HEK293 (cell line): ENCODE measurements around the gene ADAMTS4.

Source experiments
- ZNF623 ChIP-seq: fragments of 450-650 bp; formaldehyde crosslinking; IDR thresholded peaks from 2 replicates; pipeline ENCODE4 v1.5.1; 2016; ENCODE audit warnings: missing biosample characterization, missing genetic modification characterization
- TF ChIP-seq, protein P1 (sequence below): fragments of 450-650 bp; formaldehyde crosslinking; IDR thresholded peaks from 2 replicates; pipeline ENCODE4 v1.5.1; 2016; ENCODE audit warnings: missing biosample characterization, missing genetic modification characterization
- TF ChIP-seq, protein P2 (sequence below): fragments of 450-650 bp; formaldehyde crosslinking; IDR thresholded peaks from 2 replicates; pipeline ENCODE4 v1.5.1; 2016; ENCODE audit warnings: missing biosample characterization, missing genetic modification characterization

DNA sequence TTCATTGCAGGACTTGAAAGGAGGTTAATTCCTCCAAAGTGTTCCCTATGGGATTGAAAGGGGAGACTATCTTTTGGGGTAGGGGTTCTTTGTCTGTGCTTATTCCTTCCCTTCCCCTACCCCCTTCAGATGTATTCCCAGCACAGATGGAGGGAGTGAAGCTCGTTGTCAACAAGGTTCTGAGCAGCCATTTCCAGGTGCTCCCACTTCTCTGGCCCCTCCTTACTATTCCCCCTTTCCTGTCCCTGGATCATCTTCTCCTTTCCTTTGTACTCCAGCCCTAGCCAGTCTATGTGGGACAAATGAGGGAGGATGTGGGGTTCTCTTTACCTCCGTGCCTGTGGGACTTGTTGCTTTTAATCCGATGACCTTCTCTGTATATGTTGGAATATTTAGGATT is 27.9 kb upstream of the ADAMTS4 start:
- no peak for TF ChIP-seq ZNF623
- TF ChIP-seq, protein P1, sequence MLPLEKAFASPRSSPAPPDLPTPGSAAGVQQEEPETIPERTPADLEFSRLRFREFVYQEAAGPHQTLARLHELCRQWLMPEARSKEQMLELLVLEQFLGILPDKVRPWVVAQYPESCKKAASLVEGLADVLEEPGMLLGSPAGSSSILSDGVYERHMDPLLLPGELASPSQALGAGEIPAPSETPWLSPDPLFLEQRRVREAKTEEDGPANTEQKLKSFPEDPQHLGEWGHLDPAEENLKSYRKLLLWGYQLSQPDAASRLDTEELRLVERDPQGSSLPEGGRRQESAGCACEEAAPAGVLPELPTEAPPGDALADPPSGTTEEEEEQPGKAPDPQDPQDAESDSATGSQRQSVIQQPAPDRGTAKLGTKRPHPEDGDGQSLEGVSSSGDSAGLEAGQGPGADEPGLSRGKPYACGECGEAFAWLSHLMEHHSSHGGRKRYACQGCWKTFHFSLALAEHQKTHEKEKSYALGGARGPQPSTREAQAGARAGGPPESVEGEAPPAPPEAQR (tag by site-specific recombination): no peak
- TF ChIP-seq, protein P2, sequence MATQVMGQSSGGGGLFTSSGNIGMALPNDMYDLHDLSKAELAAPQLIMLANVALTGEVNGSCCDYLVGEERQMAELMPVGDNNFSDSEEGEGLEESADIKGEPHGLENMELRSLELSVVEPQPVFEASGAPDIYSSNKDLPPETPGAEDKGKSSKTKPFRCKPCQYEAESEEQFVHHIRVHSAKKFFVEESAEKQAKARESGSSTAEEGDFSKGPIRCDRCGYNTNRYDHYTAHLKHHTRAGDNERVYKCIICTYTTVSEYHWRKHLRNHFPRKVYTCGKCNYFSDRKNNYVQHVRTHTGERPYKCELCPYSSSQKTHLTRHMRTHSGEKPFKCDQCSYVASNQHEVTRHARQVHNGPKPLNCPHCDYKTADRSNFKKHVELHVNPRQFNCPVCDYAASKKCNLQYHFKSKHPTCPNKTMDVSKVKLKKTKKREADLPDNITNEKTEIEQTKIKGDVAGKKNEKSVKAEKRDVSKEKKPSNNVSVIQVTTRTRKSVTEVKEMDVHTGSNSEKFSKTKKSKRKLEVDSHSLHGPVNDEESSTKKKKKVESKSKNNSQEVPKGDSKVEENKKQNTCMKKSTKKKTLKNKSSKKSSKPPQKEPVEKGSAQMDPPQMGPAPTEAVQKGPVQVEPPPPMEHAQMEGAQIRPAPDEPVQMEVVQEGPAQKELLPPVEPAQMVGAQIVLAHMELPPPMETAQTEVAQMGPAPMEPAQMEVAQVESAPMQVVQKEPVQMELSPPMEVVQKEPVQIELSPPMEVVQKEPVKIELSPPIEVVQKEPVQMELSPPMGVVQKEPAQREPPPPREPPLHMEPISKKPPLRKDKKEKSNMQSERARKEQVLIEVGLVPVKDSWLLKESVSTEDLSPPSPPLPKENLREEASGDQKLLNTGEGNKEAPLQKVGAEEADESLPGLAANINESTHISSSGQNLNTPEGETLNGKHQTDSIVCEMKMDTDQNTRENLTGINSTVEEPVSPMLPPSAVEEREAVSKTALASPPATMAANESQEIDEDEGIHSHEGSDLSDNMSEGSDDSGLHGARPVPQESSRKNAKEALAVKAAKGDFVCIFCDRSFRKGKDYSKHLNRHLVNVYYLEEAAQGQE (tag by site-specific recombination): no peak; the same call in 1 of the 2 replicates
